GM21723 (cell line): ENCODE results near the gene TCEANC2.
A peak's percentile ranks its signal among the peaks of the same experiment; 100 is the strongest.
"Not testable (repeated sequence)": the region's sequence is repeated elsewhere in the genome, so short reads cannot be mapped to it uniquely, and the experiment has no call there.

ENCODE experiments used
- ATAC-seq: cut with Tn5 transposase; IDR thresholded peaks from one replicate; pipeline ENCODE4 v1.9.1; 2021; ENCODE audit warnings: mild to moderate bottlenecking, moderate library complexity; ENCODE audit not compliant: unreplicated experiment

The TCEANC2 gene

DNA sequence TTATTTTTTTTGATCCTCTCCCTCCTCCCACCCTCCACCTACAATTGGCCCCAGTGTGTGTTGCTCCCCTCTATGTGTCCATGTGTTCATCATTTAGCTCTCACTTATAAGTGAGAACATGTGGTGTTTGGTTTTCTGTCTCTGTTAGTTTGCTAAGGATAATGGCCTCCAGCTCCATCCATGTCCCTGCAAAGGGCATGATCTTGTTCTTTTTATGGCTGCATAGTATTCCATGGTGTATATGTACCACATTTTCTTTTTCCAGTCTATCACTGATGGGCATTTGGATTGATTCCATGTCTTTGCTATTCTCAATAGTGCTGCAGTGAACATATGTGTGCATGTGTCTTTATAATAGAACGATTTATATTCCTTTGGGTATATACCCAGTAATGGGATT is 28.6 kb upstream of the TCEANC2 start:
- ATAC-seq = not testable (repeated sequence)

DNA sequence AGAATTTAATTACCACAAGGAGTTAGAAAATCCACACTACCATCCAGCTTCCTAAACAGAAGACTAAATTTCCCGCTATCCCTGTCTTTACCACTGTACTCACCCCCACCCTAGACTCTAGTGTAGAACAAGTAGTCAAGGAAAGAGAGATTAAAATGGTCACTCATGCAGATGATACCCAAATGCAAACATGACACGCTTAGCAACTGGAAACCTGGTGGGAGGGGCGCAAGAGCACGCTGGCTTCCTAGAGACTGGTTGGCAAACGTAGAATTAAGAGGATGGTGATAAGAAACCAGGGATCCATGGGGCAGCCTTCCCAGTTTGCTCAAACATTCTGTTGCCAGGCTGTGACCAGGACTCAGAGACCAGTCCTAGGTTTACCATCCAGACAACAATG is 25.6 kb upstream of the TCEANC2 start:
- no peak for ATAC-seq

DNA sequence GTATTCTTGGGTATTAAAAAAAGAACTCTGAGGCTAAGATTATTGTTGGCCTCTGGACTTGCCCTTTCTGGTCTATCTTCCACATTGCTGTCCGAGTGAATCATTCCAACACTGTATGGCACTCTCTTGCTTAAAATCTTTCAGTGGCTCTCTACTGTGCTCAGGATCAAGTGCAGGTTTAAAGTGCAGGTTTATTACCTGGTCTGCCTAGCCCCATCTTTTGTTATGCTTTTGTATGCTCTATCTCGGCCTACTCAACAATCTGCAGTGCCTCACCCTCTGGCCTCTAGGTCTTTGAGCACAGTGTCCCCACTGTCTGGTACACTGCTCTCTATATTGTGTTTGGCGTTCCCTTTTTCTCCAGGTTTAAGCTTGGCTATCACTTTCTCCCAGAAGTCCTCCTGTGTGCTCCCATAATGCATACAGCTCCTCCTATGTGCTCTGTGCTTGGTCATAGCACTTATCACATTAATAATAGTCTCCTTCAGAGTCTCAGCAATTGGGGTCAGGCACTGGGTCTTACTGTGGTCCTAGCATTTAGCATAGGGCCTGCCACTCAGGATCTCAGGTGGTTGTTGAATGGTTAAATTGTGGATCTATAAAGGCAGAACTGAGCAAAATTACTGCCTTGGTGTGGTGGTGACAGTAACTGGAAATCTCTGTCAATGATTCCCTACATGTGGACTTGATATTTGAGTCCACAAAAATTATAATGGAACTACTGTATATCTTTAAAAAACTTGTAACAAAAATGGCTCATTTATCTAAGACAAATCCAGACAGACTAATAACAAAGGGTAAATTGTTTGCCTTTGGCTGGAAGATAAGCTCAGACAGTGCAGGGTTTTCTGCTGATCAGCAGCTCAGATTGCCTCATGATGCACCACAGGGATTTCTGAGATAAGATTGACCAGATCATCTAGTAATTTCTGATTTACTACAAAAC is 24.8 kb upstream of the TCEANC2 start:
- ATAC-seq = no peak

DNA sequence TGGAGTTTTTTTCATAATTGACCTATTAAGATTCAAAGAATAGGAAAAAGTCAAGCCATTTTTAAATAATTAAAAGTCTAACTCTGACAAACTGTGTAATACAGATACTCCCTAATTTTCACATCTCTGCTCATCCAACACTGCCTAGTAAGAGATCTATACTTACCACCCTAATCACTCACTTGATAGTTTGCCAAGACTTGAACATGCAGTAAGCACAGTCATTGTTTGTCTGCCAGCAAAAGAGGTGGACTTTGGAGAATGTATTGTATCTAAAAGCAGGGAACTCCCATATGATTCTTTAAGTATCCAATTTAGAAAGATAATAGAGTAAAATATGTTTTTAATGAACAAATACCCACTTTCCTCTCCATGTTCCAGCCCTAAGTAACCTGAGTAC is 15.9 kb upstream of the TCEANC2 start:
- no peak for ATAC-seq

DNA sequence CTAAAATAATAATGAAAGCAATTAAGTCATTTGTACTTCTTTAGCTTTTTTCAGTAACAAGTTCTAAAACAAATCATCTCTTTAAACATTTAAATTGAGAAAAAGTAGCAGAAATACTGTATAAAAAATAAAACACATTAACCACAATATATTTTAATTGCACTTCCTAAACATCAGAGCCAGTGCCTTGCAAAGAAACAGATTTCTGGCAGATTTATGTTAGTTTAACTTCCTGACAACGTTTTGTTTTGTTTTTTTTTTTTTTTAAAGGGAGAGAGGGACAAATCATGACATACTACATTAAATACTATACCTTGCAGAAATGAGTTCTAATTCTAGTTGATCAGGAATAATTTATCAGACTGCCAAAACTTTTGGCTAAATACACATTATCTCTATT is 11.6 kb upstream of the TCEANC2 start:
- no peak for ATAC-seq

DNA sequence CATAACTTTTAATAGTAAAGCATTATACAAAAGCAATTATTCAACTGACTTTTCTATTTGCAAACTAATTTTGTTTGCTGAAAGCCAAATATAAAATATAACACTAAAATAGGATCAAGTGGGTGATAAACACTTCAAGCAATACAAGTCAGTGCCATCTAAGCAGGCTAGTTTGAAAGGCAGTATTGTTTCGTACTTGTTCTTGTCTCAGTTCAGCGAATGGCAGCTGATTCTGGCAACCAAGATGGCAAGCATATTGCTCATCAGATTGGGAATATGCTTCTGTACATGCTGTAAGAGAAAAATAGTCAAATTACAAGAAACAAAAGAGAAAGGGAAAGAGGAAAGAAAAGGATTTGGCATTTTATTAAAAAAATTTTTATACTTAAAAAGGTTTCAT is 7.9 kb upstream of the TCEANC2 start:
- ATAC-seq = no peak

DNA sequence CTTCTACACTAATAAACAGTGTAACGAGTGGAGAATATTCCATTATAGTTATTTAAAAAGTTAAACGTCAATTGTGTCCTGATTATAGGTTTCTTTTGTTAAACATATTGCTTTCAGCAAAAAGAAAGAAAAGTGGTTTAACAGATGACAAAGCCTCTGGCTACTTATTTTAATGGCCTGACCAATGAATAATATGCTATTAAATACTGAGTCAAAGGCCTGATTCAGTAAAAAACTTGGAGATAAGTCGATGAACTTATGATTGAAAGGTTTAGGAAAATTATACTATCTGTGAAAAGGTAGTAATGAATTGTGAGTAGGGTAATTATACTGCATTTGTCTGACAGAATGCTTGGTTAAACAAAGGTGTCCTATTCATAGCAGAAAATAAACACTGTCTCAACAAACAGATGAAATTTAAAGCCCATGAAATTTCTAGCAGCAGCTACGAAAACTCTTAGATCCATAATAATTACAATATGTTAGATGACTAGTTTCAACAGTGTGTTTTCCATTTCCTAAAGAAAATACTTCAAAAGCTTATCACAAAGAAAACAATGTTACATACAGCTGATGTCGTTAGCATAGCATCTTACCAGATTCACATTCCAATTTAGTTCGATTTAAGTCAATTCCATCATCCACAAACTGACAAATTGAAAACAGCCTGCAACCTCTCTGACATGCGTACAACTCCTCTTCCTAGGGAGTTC is 6.6 kb upstream of the TCEANC2 start:
- ATAC-seq = no peak

DNA sequence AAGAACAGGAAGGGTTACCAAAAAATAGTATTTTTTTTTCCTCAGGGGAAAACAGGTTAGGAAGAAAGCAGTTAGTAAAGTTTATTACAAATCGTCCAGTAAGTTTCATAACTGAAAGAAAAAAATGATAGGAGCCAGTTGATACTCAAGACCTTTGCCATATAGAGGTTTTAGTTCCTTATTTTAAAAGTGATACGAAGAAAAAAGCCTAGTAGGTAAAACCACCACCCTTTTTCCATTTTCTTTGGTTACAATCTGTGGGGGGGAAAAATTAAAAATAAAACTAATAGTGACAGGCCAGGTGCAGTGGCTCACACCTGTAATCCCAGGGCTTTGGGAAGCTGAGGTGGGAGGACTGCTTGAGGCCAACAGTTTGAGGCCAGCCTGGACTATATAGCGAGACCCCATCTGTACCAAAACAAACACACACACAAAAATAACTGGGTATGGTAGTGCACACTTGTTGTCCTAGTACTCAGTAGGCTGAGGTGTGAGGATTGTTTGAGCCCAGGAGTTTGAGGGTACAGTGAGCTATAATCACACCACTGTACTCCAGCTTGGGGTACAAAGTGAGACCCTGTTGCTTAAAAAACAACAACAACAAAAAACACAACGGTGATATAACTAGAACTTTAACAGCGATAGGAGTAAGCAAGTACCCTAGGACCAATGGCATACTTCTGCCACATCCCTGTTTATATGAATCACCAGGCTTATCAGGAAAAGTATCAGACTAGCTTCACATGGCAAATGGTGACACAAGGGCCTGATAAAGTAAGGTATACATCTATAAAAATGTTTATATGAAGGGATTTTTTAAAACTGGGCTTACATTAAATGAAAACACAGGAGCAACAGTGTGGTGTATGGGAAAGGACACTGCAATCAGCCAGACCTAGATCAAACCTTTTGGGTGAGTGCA is 5.8 kb upstream of the TCEANC2 start:
- ATAC-seq = no peak

DNA sequence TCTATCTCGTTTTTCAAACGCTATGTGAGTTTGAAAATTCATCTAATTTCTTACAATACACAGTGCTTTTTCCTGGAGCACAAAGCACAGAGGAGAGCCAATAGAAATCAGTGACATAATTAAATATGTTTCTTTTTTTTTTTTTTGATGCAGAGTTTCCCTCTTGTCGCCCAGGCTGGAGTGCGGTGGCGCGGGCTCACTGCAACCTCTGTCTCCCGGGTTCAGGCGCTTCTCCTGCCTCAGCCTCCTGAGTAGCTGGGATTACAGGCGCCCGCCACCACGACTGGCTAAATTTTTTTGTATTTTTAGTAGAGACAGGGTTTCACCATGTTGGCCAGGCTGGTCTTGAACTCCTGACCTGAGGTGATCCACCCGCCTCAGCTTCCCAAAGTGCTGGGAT is 3.0 kb upstream of the TCEANC2 start:
- ATAC-seq = not testable (repeated sequence)

DNA sequence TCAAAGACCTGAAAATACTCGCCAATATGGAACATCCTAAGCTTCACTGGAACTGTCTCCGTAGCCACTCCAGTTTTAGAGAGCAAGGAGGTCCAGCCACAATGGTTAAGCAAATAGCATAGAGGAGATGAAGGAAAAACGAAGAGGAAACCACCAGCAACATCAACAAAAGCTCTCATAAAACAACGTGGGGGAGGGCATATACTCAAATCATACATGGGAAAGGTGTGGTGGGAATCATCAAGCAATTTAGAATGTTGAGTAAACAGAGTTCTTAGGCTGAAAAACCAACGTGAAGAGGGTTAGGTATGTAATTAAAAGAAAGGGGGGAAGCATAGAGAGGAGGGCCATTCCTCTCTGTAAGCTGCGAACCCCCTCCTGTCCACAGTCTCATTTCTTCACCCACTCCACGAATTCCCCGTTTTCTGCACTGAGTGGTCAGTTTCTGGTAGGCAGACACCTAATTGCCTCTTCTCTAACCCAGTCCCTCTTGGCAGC is 1.4 kb upstream of the TCEANC2 start:
- ATAC-seq = no peak

DNA sequence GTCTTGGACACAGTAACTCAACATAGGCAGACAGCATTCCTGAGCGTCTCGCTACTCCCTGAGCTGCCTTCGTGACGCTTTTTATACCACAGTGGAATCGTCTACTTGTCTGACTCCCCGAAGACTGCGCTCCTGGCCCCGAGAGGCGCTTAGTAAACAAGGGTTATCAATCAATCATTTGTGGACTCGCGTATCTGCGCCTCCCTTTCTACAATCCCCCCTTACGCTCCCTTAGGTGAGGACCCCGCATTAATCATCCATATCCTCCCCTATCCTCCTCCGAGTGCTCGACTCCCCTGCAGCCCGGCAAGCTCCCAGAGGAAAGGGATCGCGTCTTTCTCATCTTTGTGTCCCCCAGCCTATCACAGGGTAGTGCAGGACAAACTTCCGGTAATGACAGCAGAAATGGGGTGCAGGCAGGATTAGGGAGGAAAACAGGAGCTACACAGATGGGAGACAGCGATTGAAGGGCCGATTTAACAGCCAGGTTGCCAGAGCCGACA is 926 bp upstream of the TCEANC2 start:
- ATAC-seq = peak; percentile 24

DNA sequence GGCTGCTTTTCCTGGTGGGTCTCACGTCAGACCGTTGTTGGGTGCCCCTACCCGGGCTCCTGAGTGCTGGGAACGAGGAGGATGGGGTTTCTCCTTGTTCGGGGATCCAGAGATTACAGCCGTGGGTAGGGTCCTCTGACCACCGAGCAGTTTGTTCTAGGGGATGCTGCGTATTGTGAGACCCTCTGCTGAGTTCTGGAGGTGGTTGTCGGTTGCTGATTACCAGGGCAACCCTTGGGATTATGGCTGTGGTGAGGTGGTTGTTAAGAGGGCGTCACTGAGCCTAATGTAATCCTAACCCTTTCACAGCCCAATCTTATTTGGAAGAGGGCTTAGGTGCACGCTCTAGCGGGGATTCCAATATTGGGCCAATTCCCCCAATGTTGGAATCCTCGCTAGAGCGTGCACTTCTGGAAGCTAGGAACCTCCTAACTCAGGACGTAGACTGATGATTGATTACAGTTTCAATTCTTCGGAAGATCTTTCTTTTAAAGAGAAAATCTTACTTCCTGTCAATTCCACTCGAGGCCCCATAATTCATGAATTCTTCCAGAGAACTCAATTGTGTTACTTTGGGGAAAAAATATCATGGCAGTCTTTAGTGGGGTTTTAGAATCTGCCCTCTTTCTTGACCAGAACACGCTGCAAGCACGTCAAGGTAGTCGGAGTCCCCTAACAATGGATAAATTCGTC is 483 bp downstream of the TCEANC2 start:
- no peak for ATAC-seq

DNA sequence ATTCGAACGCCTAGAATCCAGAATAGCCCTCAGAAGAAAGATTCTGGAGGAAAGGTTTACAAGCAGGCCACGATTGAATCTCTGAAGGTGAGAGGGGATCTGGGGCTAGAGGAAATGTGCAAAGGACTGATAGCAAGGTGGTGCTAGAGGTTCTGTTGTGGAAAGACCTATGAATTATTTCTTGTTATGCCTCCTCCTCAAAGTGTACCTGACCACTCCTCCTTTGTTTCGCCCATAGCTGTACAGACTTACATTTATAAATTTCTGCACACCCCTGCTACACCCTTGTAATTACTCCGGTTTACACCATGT is 986 bp downstream of the TCEANC2 start:
- no peak for ATAC-seq

DNA sequence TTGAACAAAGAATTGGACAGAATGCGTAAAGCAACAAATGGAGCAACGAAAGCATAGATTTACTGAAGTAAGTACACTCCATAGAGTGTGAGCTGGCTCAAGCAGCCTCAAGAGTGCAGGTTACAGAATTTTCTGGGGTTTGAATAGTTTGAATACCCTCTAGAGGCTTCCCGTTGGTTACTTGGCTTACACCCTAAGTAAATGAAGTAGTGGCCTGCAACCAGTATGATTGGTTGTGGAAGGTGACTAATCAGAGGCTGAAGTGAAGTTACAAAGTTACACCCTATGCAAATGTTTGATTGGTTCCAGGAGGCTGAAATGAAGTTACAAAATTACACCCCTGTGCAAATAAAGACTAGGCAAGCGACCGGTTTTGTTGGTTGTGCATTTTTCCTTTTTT is 10.9 kb downstream of the TCEANC2 start:
- ATAC-seq = no peak

DNA sequence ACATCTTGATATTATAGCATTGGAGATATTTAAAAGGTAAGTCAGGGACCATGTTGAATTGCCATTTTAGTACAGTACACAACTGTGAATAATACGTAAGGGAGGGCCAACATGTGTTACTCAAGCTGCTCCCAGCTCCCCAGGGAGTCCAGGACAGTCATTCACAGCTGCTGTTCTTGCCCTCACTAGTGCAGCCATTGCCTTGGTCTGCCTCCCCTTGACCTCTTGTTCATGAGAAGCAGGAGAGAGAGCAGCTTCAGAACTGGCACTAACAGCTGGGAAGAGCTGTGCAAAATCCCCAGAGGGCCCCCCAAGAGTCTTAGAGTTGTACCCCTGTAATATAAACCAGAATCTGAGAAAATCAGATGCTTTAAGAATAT is 16.4 kb downstream of the TCEANC2 start:
- peak; percentile 23 for ATAC-seq

DNA sequence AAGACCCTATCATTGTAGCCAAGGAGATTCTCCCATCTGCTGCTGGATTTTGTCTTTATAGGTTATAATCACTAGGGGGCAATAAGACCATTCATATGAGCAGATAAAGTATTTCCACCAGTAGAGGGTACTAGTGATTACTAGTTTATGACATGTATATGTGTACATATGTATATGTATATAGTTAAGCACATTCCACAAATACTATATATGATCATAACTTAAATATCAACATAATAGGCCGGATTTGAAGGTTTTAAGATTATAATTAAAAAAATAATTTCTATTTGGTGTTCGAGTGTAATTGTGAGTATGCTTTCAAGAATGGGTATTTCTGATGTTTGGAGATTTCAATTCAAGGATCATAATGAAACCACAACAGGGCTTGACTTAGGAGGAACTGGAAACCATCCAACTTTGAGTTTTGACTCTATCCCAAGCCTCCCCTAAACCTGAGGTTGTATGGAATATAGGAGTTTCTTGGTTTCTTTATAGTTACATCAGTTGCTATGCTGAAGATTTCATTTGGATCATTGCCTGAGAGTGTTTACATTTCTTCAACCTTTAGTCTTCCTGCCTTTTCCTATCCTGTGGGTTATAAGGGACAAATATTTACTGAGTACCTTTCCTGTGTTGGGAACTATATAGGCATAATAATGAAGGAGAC is 16.9 kb downstream of the TCEANC2 start:
- ATAC-seq = peak; percentile 63

DNA sequence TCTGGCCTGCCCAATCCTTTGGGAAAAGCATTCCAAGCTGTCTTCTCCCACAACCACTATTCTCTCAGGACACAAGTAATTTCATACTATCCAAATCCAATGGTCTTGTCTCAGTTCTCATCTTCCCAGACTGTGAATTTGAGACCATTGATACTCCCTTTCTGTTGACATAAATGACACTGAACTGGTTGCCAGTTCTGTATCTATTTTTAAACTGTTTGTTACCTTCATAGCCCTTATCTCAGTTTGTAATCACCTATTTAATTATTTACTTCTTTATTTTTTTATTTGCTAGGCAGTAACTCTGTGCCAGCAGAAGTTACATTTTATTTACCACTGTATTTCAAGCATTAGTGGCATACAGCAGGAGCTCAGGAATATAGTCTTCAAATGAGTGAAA is 24.0 kb downstream of the TCEANC2 start:
- ATAC-seq = no peak

DNA sequence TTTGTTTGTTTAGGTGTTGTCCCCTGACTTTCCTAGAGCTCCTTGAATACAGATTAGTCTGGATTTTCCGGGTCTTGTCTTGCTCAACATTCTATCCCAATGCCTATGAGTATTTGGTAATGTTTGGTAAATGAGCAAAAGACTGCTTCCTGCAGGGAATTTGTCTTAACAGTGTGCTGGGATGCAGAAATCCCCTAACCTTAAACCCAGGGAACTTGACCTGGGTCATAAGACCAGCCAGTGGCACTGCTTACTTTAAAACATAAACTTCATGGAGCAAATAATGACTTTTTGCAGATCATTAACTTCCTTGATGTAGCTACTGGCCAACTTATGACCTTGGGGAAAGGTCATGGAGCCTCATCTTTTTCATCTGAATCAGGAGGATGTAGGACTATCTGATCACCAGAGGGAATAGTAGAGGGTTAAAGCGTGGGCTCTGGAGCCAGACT is 27.2 kb downstream of the TCEANC2 start:
- ATAC-seq = no peak

DNA sequence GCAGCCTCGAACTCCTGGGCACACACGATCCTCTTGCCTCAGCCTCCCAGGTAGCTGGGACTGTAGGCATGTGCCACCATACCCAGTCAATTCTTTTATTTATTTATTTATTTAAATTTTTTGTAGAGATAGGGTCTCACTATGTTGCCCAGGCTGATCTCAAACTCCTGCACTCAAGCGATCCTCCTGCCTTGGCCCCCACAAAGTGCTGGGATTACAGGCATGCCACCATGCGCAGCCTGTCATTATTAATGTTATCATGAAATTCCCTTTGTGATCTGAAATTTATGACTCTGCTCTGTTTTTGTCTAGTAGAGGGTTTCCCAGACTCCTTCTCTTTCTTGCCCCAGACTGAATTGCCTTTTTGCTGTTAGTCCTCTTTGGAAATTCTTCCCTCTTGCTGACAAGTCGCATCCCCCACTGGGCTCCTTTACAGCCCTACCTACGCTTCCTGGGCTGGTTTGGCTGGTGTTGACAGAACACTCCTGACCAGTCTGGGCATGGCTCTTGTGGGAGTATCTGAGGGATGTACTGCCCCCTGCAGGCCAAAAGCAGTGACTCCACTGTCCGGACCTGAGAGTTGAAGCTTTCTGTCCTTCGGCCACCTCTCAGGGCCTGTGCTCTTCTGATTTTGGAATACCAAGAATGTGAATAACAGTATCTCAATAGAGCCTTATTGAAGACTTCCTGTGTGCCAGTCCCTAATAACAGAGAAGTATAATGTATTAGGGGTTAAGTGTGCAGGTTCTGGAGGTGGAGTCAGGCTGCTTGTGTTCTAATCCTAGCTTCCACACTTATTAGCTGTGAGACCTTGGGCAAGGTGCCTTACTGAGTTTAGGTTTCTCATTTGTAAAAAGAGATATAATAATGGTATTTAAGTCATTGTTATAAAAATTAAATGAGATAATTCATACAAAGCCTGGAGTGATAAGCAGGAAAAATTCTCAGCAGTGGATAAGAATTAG is 28.2 kb downstream of the TCEANC2 start:
- peak; percentile 75 for ATAC-seq
